Small intestine (tissue), 7 donors: ENCODE measurements around the gene MYO10. TPM values are rescaled to one million over a fixed set of nuclear protein-coding genes. Genes with fewer than 3 reads are reported as not detected.

Experiments
- DNase-seq, 2 donors: peaks; one replicate each; pipeline versions ENCODE4 v3.0.0 to v3.0.0-alpha.2; 2013
- FAIRE-seq: peaks from 2 replicates; lab custom pipeline; 2012; peaks lifted over from hg19 to GRCh38; lab: Jason Lieb, UNC
- H3K27ac ChIP-seq, 3 donors: one replicate each; pipeline ENCODE4 v1.5.1; 2013; ENCODE audit warnings: low read length in 2 of 3, mild to moderate bottlenecking in 2 of 3, control low read depth in 1 of 3, inconsistent platforms in 1 of 3, low read depth in 1 of 3, moderate library complexity in 1 of 3
- H3K27me3 ChIP-seq, 3 donors: one replicate each; pipeline ENCODE4 v1.6.1; 2013; ENCODE audit warnings: low read length in 3 of 3, inconsistent platforms in 1 of 3; ENCODE audit not compliant: control insufficient read depth in 3 of 3, insufficient read depth in 3 of 3
- H3K36me3 ChIP-seq, 3 donors: one replicate each; pipeline ENCODE4 v1.6.1; 2013; ENCODE audit warnings: low read length in 3 of 3, inconsistent platforms in 1 of 3, low read depth in 1 of 3, mild to moderate bottlenecking in 1 of 3, moderate library complexity in 1 of 3; ENCODE audit not compliant: control insufficient read depth in 3 of 3, insufficient read depth in 2 of 3
- H3K4me1 ChIP-seq, 3 donors: one replicate each; pipeline ENCODE4 v1.6.1; 2013; ENCODE audit warnings: low read length in 2 of 3, inconsistent platforms in 1 of 3, low read depth in 1 of 3, mild to moderate bottlenecking in 1 of 3, moderate library complexity in 1 of 3; ENCODE audit not compliant: control insufficient read depth in 3 of 3, insufficient read depth in 2 of 3
- H3K4me3 ChIP-seq, 3 donors: one replicate each; pipeline ENCODE4 v1.5.1; 2013; ENCODE audit warnings: low read length in 3 of 3, control low read depth in 1 of 3, inconsistent platforms in 1 of 3, low read depth in 1 of 3, mild to moderate bottlenecking in 1 of 3, moderate library complexity in 1 of 3
- H3K9me3 ChIP-seq, 2 donors: one replicate each; pipeline ENCODE4 v1.6.1; 2013; ENCODE audit warnings: low read depth in 1 of 2, low read length in 1 of 2; ENCODE audit not compliant: control insufficient read depth in 2 of 2, insufficient read depth in 1 of 2
- WGBS, 3 donors: extraction: QIAGEN DNeasy Blood & Tissue Kit; methylation state at CpG; one replicate each; pipeline ENCODE4 v1.1.7; 2013; 5-methylcytosine and 5-hydroxymethylcytosine counted together
- polyA plus RNA-seq, 4 donors: library from polyadenylated mRNA; stranded (reverse) in 3 of 4; unstranded in 1 of 4; fragments of 200-250 nt in 3 of 4; fragments of 120-200 nt in 1 of 4; gene quantifications; one replicate each; pipeline versions ENCODE4 v1.2.1 to v1.2.3, GENCODE V29; 2013
- donor health status: healthy with polysubstance abuse.
- donor health status: control.
- donor health status: control.
- donor health status: Bipolar disorder and iron deficiency.
- donor health status: healthy.

The MYO10 gene
- polyA plus RNA-seq, 4 donors = 10.3 to 36.5 (median 18.7) TPM

DNA sequence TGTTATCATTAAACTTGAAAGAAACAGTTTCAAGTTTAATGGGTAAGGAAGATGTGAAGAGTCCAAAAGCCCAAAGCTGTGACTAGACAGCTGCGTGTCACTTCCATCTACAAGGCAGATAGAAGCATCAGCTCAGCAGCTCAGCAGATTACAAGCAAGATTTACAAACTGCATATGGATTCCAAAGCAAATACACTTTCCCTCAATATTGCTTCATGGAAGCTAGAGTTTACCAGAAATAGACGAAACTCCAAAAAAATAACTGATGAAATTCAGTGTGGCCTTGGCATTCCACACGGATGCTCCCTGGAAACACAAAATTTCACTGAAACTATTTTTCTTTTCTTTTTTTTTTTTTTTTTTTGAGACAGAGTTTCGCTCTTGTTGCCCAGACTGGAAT is 17.9 kb downstream of the MYO10 start:
- FAIRE-seq (no peak), DNase-seq (no peak)
- H3K36me3 ChIP-seq = peaks cover 0 to 9% (median 0%) of the 10 kb centered on the region in 3 donors
- H3K4me3 ChIP-seq = no peak overlapping the region
- H3K27ac ChIP-seq = no peak overlapping the region
- peaks cover 0 to 3% of the 10 kb centered on the region in 2 donors for H3K9me3 ChIP-seq
- H3K4me1 ChIP-seq = peaks cover 4 to 18% (median 16%) of the 10 kb centered on the region in 3 donors
- H3K27me3 ChIP-seq = no peaks in the 10 kb centered on the region
- WGBS, 3 donors = 82 to 86% (median 83%) methylated on average over 4 of the region's 4 CpGs

DNA sequence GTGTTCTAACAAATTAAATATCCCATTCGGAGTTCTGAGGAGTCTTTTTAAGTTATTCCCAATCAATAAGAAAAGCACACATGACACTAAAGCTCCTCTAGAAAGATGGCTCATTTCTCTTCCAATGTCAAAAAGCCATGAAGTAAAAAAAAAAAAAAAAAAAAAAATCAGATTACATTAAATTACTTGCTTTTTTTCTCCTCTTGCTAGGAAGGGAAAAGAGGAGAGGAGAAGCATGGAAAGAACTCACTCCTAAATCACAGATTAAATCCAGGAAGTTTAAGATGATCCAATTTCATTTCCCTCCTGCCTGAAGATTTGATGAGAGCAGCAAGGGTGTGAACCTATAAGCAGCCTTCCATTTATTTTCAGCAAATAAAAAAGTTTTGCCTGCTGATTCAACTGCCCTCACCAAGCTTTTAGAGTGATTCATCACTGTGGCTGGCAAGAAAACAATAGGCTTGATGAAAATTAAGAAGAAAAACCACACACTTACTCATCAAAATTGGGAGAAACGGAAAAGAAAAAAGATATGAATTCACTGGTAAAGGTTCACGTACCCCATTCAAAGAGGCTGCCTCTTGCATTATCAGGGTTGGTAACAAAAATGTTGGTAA is 19.7 kb downstream of the MYO10 start:
- FAIRE-seq (no peak), DNase-seq (no peak)
- H3K4me1 ChIP-seq = peaks cover 6 to 22% (median 13%) of the 10 kb centered on the region in 3 donors
- H3K27ac ChIP-seq = no peak overlapping the region
- no peaks in the 10 kb centered on the region for H3K9me3 ChIP-seq
- H3K36me3 ChIP-seq = peaks cover 0 to 3% (median 0%) of the 10 kb centered on the region in 3 donors
- 81 to 84% (median 83%) methylated on average over 3 of the region's 3 CpGs for WGBS, 3 donors
- H3K27me3 ChIP-seq = no peaks in the 10 kb centered on the region
- no peak overlapping the region for H3K4me3 ChIP-seq

DNA sequence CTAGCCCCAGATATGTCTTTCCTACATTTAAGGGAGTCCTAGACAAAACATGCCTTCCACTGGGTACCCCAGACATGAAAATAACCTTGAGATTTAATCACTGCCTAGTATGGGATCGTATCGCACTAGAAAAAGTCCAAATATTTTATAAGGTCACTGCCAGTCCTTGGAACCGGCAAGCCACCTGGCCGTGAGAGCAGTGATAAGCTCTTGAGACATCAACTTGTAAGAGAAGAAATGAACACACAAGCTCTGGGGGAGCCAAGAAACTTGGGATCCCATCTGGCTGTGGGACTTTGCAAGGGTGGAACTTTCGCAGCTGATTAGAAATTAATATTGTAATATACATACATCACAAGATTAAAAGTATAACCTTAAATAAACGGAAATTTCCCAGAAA is 21.5 kb downstream of the MYO10 start:
- peaks cover 6 to 22% (median 13%) of the 10 kb centered on the region in 3 donors for H3K4me1 ChIP-seq
- DNase-seq = no peak
- no peaks in the 10 kb centered on the region for H3K27me3 ChIP-seq
- H3K9me3 ChIP-seq = no peaks in the 10 kb centered on the region
- H3K4me3 ChIP-seq = no peak overlapping the region
- peaks cover 0 to 5% (median 0%) of the 10 kb centered on the region in 3 donors for H3K36me3 ChIP-seq
- WGBS, 3 donors = 23 to 73% (median 42%) methylated on average over 6 of the region's 6 CpGs
- FAIRE-seq = no peak
- H3K27ac ChIP-seq = peak overlapping the region in 2 of 3 donors; percentile 83 to 86

DNA sequence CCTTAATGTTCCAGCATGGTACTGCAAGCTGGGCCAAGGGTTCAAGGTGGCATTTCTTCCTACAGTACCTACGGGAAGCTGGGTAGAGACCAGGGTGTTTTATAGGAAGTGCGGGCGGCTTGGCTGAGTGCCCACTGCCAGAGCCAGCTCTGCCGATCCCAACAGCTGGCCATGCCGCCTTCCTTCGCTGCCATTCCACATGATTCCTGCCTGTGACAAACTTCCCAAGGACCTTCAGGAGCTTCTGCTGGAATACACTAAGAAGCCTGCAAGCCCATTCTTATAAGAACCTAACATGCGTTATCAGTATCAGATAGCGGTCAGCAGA is 22.0 kb downstream of the MYO10 start:
- Histone ChIP-seq H3K27me3 (no peaks in the 10 kb centered on the region), H3K36me3 (peaks cover 0 to 5% (median 0%) of the 10 kb centered on the region in 3 donors), H3K9me3 (no peaks in the 10 kb centered on the region), H3K27ac (peak overlapping the region; percentile 68 to 86 (median 83)), H3K4me1 (peaks cover 6 to 22% (median 13%) of the 10 kb centered on the region in 3 donors), H3K4me3 (peak overlapping the region in 1 of 3 donors; percentile 5)
- 24 to 62% (median 32%) methylated on average over 8 of the region's 8 CpGs for WGBS, 3 donors
- DNase-seq (no peak), FAIRE-seq (no peak)

DNA sequence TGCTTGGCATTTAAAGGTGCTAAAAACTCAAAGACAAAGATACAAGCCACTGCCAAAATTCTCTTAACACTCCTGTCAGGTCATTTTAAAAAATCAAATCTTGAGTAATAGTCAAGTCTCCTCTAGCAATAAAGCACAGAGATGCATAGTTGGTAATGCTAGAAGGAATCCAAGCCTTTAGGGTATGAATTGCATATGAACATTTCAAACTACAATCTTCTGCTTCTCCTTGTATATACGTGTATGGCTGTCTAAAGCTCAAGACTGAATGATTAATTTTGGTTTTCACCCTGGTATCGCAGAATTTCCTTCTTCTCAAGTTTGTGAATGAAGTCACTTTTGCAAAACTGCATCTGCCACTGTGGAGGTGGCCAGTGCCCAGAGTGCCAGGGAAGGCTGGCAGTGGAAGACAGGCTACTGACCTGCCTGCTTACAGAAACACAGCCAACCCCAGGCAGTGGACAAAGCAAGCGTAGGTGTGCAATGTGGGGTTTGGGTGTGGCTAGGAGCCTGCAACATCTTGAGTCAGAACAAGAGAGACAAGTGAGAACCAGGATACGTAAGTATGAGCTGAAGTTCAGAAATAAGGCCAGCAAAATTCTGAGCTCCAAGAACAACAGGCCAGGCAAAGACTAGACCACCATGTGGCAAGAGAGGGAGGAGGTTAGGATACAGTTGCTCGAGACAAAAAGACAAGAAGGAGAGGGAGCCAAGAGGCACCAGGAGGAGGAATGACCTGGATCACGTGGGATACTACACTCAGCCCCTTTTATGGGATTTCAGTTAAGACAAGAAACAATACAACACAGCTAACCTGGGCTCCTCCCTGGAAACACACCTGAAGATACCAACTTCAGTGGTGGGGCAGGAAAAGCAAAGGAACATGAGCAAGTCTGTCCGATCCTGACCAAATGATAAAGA is 22.6 kb downstream of the MYO10 start:
- DNase-seq (peak; percentile 79 to 81), FAIRE-seq (no peak)
- H3K9me3 ChIP-seq = no peaks in the 10 kb centered on the region
- H3K36me3 ChIP-seq = peaks cover 0 to 5% (median 0%) of the 10 kb centered on the region in 3 donors
- H3K27ac ChIP-seq = peak overlapping the region; percentile 68 to 86 (median 83)
- WGBS, 3 donors = 14 to 61% (median 26%) methylated on average over 7 of the region's 7 CpGs
- no peaks in the 10 kb centered on the region for H3K27me3 ChIP-seq
- H3K4me1 ChIP-seq = peaks cover 6 to 22% (median 13%) of the 10 kb centered on the region in 3 donors
- H3K4me3 ChIP-seq = peak overlapping the region in 1 of 3 donors; percentile 5

DNA sequence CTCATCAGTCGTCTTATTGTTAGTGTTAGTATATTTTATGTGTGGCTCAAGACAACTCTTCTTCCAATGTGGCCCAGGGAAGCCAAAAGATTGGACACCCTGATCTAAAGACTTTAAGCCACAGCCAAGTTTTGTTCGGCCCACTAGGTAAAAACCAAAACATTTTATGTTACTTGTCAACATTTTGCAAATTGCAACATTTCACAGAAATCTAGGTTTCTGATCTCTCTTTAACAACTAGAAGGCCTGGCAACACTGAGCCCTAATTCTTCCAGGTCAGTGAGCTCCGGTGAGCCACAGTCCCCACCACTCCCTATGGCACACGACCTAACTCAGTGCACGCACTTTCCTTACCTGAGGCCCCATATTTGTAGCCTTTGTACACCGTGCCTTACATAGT is 24.0 kb downstream of the MYO10 start:
- WGBS, 3 donors = 77 to 85% (median 81%) methylated on average over 6 of the region's 6 CpGs
- Histone ChIP-seq H3K4me1 (peaks cover 6 to 22% (median 13%) of the 10 kb centered on the region in 3 donors), H3K9me3 (no peaks in the 10 kb centered on the region), H3K27ac (no peak overlapping the region), H3K27me3 (no peaks in the 10 kb centered on the region), H3K4me3 (no peak overlapping the region), H3K36me3 (peaks cover 0 to 5% (median 0%) of the 10 kb centered on the region in 3 donors)
- DNase-seq (no peak), FAIRE-seq (no peak)

DNA sequence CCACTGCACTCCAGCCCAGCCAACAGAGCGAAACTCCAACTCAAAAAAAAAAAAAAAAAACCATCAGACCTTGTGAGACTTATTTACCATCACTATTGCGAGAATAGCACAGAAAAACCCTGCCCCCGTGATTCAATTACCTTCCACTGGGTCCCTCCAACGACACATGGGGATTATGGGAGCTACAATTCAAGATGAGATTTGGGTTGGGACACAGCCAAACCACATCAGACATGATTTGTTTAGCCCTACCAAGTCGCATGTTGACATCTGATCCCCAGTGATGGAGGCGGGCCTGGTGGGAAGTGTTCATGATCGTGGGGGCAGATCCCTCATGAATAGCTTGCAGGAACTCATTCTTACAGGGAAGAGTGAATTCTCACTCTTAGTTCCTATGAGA is 26.6 kb downstream of the MYO10 start:
- Histone ChIP-seq H3K4me1 (peaks cover 2 to 18% (median 8%) of the 10 kb centered on the region in 3 donors), H3K9me3 (no peaks in the 10 kb centered on the region), H3K4me3 (no peak overlapping the region), H3K27me3 (no peaks in the 10 kb centered on the region), H3K27ac (no peak overlapping the region), H3K36me3 (peaks cover 0 to 7% (median 0%) of the 10 kb centered on the region in 3 donors)
- DNase-seq (no peak), FAIRE-seq (no peak)
- 69 to 76% (median 74%) methylated on average over 6 to 7 of the region's 7 CpGs for whole genome bisulfite sequencing, 3 donors

DNA sequence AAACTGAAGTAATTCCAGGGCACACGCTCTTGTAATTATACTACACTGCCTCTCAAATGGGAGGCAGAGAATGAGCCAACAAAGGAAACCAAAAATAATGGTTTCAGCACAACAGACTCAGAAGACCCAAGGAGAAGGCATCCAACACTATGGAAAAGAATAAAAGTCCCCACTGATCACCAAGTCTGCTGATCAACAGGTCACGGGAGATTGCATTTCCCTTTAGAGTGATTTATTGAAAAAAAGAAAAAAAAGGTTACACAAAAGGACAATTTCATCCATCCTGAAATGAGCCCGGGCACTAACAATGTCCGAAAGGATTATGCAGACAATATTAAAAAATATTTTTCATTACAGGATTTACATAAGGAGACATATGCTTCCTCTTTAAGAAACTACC is 28.8 kb downstream of the MYO10 start:
- WGBS, 3 donors = 65 to 79% (median 68%) methylated on average over 4 of the region's 4 CpGs
- no peak overlapping the region for H3K27ac ChIP-seq
- no peak for DNase-seq
- H3K27me3 ChIP-seq = no peaks in the 10 kb centered on the region
- H3K4me3 ChIP-seq = no peak overlapping the region
- FAIRE-seq = no peak
- H3K9me3 ChIP-seq = no peaks in the 10 kb centered on the region
- peaks cover 2 to 7% (median 2%) of the 10 kb centered on the region in 3 donors for H3K4me1 ChIP-seq
- H3K36me3 ChIP-seq = peaks cover 0 to 11% (median 0%) of the 10 kb centered on the region in 3 donors
